ENCODE measurements around the gene ANKLE2.

ANKLE2 gene

DNA sequence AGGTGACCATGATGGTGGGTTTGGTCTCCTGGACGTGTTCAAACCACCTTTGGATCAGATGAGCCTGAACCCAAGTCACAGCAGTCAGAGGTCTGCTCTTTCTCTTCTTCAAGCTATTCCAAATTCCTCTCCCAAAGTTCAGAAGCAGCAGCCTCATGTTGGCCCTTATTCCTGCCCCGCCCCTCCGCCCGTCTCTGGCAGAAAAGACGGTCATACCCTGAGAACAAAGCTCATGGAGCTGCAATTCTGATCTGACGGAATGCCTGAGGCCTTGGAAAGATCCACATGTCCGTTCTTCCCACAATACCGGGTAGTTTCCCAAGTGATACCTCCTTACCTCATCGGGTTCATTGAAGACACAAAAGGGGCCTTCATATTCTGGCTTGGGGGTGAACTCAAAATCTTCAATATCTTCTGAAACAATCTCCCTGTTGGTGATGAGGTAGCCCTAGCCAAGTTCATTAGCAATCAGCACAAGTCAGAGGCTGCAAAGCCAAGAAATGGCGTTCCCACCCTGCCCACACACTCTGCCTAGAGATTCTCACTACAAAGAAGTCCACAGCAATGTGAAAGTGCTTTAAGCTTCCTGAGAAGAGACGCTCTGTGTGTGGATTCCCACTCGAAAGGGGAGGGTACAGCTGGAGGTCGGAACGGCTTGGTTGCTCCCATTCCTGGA, 85.7 kb downstream of the ANKLE2 start:
- TF ChIP-seq, protein P1, sequence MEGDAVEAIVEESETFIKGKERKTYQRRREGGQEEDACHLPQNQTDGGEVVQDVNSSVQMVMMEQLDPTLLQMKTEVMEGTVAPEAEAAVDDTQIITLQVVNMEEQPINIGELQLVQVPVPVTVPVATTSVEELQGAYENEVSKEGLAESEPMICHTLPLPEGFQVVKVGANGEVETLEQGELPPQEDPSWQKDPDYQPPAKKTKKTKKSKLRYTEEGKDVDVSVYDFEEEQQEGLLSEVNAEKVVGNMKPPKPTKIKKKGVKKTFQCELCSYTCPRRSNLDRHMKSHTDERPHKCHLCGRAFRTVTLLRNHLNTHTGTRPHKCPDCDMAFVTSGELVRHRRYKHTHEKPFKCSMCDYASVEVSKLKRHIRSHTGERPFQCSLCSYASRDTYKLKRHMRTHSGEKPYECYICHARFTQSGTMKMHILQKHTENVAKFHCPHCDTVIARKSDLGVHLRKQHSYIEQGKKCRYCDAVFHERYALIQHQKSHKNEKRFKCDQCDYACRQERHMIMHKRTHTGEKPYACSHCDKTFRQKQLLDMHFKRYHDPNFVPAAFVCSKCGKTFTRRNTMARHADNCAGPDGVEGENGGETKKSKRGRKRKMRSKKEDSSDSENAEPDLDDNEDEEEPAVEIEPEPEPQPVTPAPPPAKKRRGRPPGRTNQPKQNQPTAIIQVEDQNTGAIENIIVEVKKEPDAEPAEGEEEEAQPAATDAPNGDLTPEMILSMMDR (conservative IDR thresholded peaks at IDR 0.05; ENCODE audit: low read depth, low read length) = no peak
- no peak for DNase-seq (ENCODE audit: low read depth)
- H3K4me3 ChIP-seq (ENCODE audit: low read depth, low read length) = no peak overlapping the region
